Stimulated activated CD8-positive, alpha-beta memory T cell treated with anti-CD3 and anti-CD28 coated beads, Interleukin-12 subunit alpha, Interleukin-12 subunit beta, amount 100 ng/mL, for 4 hours (primary cell): ENCODE data around the gene WDR89.
"Not testable (repeated sequence)": the region's sequence is repeated elsewhere in the genome, so short reads cannot be mapped to it uniquely, and the experiment has no call there.

Experiments used
- DNase-seq: peaks from one replicate; pipeline ENCODE4 v3.0.0-alpha.2; 2020; ENCODE audit warnings: low read depth

WDR89 gene

DNA sequence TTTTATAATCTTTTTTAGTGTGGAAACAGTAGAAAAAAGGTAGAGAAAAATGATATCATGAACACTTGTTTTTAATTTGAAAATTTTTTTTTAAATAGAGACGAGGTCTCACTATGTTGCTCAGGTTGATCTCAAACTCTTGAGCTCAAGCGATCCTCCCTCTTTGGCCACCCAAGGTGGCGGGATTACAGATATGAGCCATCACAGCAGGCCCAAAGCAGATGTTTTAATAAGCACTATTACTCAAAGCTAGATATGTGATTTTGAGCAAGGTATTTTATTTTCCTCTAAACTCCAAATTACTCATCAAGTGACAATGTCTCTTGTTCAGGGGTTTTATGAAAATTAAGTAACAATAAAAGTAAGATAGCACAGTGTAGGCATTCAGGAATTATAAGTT lies 10.7 kb upstream of the WDR89 start:
- DNase-seq, result no peak

DNA sequence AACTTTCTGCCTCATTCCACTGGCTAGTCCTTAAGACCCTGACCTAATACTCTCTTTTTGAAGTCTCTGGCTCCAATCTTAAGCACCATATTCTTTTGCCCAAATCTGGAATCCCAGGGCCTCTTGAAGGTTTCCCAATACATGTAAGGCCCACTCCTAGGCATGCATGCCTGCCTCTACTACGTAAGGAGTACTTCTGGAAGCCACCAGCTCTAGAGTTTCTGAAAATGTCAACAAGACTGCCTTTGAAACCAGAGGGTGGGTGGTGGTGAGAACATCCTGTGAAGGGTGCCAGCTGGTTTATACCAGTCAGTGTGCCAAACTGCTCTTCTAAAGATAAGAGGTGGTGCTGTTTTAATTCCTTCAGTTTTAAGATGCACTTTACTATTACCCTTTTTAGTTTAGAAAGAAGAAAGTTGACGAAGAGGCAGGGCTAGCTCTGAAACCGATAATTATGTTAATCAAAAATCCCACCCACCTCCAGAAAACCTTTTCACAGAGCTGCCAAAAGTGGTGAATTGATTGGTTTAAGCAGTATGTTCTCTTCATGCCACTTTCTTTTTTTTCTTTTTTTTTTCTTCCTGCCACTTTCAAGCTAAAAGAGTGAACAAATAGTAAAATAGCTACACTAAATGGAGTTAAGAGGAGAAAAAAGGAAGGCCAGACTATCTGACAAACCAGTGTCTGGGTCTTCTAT lies 8.7 kb upstream of the WDR89 start:
- peak; percentile 11 for DNase-seq

- no peak for DNase-seq
Observed at GRCh38 chr14:63647696-63648410, 6.2 kb upstream of the WDR89 start.

- no peak for DNase-seq
Observed at GRCh38 chr14:63644741-63645140, 3.1 kb upstream of the WDR89 start.

- DNase-seq, result no peak
Observed at GRCh38 chr14:63642656-63643382, 1.1 kb upstream of the WDR89 start.

DNA sequence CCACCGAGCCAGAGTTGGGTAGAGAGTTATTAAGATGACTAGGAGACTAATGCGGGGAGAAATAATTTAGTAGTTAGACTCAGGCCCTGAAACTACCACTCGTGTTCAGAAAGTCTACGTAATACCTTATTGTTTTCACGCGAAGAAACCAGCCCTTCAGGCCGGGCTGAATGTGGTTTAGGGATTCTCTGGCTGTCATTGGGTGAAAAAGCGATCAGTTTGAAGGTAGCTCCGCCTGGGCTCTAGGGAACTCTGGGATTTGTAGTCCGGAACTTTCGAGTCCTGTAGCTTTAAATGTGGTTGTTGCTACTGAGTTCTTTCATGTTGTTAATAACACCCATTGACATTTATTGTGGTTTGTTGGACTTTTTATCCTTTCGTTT lies 549 bp upstream of the WDR89 start:
- peak; percentile 54 for DNase-seq

GRCh38 chr14:63638493-63638892 lies 3.2 kb downstream of the WDR89 start:
- no peak for DNase-seq

DNA sequence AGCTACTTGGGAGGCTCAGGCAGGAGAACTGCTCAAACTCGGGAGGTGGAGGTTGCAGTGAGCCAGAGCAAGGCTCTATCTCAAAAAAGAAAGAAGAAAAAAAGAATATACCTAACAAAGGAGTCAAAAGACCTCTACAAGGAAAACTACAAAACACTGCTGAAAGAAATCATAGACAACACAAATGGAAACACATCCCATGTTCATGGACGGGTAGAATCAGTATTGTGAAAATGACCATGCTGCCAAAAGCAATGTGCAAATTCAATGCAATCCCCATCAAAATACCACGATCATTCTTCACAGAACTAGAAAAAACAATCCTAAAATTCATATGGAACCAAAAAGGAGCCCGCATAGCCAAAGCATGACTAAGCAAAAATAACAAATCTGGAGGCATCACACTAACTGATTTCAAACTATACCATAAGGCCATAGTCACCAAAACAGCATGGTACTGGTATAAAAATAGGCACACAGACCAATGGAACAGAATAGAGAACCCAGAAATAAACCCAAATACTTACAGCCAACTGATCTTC lies 5.5 kb downstream of the WDR89 start:
- not testable (repeated sequence) for DNase-seq

DNA sequence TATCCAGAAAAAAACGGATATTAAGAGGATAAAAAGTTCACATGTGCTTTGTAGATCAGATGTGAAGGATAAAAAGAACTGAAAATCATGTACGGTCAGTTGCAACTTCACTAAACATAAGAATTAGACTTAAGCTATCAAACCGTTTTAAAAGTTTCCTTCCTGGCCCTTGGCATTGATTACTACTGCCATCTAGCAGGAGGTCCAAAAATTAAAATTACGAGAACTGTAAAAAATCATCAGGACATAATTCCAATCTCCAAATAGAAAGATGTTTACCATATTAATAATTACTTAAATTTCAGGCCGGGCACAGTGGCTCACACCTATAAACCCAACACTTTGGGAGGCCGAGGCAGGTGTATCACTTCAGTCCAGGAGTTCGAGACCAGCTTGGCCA lies 7.9 kb downstream of the WDR89 start:
- no peak for DNase-seq

DNA sequence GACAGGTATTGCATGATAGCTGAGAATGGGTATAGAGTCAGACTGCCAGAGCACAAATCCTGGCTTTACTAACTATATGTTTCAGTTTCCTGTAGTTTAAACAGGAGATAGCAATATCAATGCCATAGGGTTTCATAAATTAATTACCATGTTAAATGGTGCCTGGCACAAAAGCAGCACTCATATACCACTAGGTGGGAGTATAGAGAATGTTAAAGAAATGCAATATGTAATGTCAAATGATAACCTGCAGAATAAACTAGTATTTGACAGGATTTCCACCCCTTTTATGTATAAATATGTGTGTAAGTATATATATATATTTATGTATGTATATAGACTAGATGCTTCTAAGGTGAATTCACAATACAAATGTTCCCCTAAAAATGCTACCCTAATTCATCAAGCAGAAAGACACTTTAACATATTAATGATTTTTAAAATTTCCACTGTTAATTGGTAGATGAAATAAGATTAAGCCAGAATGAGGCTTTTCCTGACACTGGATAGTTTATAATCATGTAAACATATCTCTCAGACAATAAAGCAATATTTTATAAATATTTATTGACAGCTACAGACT lies 8.6 kb downstream of the WDR89 start:
- no peak for DNase-seq

- no peak for DNase-seq
Observed at GRCh38 chr14:63624701-63625100, 17.0 kb downstream of the WDR89 start.

DNA sequence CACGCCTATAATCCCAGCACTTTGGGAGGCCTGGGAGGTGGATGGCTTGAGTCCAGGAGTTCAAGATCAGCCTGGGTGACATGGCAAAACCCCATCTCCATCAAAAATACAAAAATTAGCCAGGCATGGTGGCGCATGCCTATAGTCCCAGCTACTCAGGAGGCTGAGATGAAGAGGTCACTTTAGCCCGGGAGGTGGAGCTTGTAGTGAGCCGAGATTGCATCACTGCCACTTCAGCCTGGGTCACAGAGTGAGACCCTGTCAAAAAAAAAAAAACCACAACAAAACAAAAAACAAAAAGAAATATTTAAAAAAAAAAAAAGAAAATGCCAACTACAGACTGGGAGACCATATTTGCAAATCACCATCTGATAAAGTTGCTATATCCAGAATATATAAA lies 17.5 kb downstream of the WDR89 start:
- no peak for DNase-seq

- not testable (repeated sequence) for DNase-seq
Observed at GRCh38 chr14:63621975-63622374, 19.7 kb downstream of the WDR89 start.

GRCh38 chr14:63616015-63616414 lies 25.7 kb downstream of the WDR89 start:
- DNase-seq, result no peak

GRCh38 chr14:63614679-63615363 lies 26.9 kb downstream of the WDR89 start:
- no peak for DNase-seq

GRCh38 chr14:63611078-63611477 lies 30.6 kb downstream of the WDR89 start:
- no peak for DNase-seq

- DNase-seq, result no peak
Observed at GRCh38 chr14:63605041-63605532, 36.6 kb downstream of the WDR89 start.

DNA sequence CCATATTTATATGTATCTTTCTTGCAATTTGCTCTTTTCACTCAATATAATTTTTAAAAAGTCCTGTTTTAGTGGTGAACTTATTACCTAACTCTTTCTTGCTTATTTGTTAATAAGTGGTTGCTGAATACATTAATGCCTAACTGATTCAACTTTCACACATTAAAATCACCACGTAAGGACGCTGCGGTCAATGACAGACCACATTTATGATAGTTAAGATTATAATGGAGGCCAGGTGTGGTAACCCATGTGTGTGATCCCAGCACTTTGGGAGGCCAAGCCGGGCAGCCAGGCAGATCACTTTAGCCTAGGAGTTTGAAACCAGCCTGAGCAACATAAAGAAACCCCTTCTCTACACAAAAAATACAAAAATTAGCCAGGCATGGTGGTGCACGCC lies 37.0 kb downstream of the WDR89 start:
- DNase-seq, result no peak

DNA sequence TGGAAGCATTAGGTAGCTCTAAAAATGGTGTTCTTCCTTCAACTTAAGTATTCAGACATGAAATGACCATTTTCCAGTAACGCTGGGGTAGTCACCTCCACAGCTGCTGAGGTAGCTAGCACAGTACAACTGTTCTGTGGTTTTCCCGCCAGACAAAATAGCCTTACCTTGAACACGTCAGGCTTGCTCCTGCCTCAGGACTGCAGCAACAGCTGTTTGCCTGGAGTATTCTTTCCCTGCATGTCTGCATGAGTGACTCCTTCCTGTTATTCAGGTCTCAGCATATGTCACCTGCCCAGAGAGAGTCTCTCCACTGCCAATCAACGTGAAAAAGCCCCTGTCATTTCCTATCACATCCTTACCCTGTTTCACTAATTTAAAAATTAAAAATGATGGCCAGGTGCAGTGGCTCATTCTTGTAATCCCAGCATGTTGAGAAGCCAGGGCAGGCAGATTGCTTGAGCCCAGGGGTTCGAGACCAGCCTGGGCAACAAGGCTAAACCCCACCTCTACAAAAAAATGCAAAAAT lies 37.9 kb downstream of the WDR89 start:
- DNase-seq, result no peak

- DNase-seq, result no peak
Observed at GRCh38 chr14:63598807-63599206, 42.9 kb downstream of the WDR89 start.

DNA sequence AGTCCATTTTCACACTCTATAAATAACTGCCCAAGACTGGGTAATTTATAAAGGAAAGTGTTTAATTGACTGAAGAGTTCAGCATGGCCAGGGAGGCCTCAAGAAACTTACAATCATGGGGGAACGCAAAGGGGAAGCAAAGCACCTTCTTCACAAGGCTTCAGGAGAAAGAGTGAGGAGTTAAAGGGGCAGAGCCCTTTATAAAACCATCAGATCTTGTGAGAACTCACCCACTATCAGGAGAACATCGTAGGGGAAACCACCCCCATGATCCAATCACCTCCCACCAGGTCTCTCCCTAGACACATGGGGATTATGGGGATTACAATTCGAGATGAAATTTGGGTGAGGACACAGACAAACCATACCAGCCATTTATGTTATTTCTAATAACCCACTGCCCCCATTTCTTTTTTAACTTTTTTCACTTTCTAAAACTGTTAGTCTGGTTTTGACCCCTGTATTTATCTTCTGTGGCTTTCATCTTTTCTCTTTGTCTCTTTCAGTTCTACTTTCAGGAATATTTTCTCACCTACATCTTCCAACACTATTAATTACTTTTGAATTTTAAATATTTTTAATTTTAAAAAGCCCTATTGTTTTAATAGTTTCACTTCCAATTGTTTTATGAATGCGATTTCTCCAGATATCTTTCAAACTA lies 44.5 kb downstream of the WDR89 start:
- DNase-seq, result no peak
